ENCODE measurements around the gene ARHGEF25.
"Not testable (repeated sequence)": the region's sequence is repeated elsewhere in the genome, so short reads cannot be mapped to it uniquely, and the experiment has no call there.

Gene ARHGEF25

GRCh38 chr12:57665066-57665820 lies 54.0 kb downstream of the ARHGEF25 start:
- DNase-seq = peak in 1 of 10 donors; percentile 82
- intact Hi-C loops (cut with DNase I) = not testable (repeated sequence)
